BLaER1 treated with 17β-estradiol and CSF1 and Interleukin-3, amounts not matched to agents 10 nM and 100 nM (cell line): ENCODE data around the gene ADPRH.
"Not testable (repeated sequence)": the region's sequence is repeated elsewhere in the genome, so short reads cannot be mapped to it uniquely, and the experiment has no call there.

Experiments
- H3K27ac ChIP-seq, 11 experiments: shearing (Covaris generic); formaldehyde crosslinking; 2 replicates each; pipeline ENCODE4 v1.8.1; 2022
- H3K27me3 ChIP-seq, 11 experiments: shearing (Covaris generic); formaldehyde crosslinking; 2 replicates each; pipeline ENCODE4 v1.8.1; 2022
- H3K36me3 ChIP-seq, 11 experiments: shearing (Covaris generic); formaldehyde crosslinking; 2 replicates each; pipeline ENCODE4 v1.8.1; 2022
- H3K4me1 ChIP-seq, 10 experiments: shearing (Covaris generic); formaldehyde crosslinking; 2 replicates each; pipeline ENCODE4 v1.8.1; 2022
- H3K4me2 ChIP-seq, 11 experiments: shearing (Covaris generic); formaldehyde crosslinking; 2 replicates each; pipeline ENCODE4 v1.8.1; 2022
- H3K4me3 ChIP-seq, 10 experiments: shearing (Covaris generic); formaldehyde crosslinking; 2 replicates each; pipeline ENCODE4 v1.8.1; 2022
- H3K9ac ChIP-seq, 11 experiments: shearing (Covaris generic); formaldehyde crosslinking; 2 replicates each; pipeline ENCODE4 v1.8.1; 2022
- H3K9me3 ChIP-seq, 11 experiments: shearing (Covaris generic); formaldehyde crosslinking; replicated peaks in 1 of 11; 2 replicates each; pipeline ENCODE4 v1.8.1; 2022
- H4K20me1 ChIP-seq, 11 experiments: shearing (Covaris generic); formaldehyde crosslinking; 2 replicates each; pipeline ENCODE4 v1.8.1; 2022
- Cebpa-rat ChIP-seq, 11 experiments: shearing (Covaris generic); IDR thresholded peaks; 2 replicates each; pipeline ENCODE4 v1.8.1; 2022

The ADPRH gene

DNA sequence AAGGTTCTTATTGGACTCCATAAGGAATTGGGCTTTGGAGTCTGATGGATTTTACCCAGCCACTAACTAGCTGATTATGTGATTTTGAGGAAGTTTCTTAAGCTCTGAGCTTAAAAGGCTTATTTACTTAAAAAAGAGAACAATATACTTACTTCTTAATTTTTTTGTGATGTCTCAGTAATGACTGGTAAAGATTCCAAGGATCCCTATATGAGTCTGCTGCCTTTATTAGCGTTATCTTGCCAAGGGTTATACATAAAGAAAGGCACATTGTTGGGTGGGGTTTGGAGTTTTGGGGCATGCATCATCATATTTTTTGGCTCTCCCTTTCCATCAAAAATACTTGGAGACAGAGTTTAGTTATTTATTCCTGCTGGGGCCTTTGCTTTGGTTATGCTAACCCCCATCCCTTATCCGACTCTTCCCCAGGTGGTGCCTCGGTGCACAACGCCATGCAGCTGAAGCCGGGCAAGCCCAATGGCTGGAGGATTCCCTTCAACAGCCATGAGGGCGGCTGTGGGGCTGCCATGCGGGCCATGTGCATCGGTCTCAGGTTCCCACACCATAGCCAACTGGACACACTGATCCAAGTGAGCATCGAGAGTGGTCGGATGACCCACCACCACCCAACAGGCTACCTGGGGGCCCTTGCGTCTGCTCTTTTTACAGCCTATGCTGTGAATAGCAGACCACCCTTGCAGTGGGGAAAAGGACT, 6.7 kb downstream of the ADPRH start:
- peak overlapping the region in 3 of 11 experiments; percentile 23 to 75 (median 68); a peak in 5 of 22 replicates for H3K27ac ChIP-seq
- no peaks in the 10 kb centered on the region for H4K20me1 ChIP-seq
- H3K4me1 ChIP-seq = peaks cover 13 to 79% (median 24%) of the 10 kb centered on the region in 10 experiments
- H3K4me3 ChIP-seq = no peak overlapping the region
- H3K27me3 ChIP-seq = peaks cover 0 to 7% (median 0%) of the 10 kb centered on the region in 11 experiments; a peak in 3 of 22 replicates
- H3K36me3 ChIP-seq = peaks cover 0 to 5% (median 0%) of the 10 kb centered on the region in 11 experiments; a peak in 1 of 22 replicates
- peaks cover 8 to 16% (median 12%) of the 10 kb centered on the region in 11 experiments; a peak in 21 of 22 replicates for H3K9me3 ChIP-seq
- peak overlapping the region in 1 of 11 experiments; percentile 60; a peak in 1 of 22 replicates for H3K9ac ChIP-seq
- no peak for TF ChIP-seq Cebpa-rat (IDR thresholded peaks at IDR 0.05)
- H3K4me2 ChIP-seq = peak overlapping the region in 3 of 11 experiments; percentile 89 to 96 (median 89); a peak in 6 of 22 replicates

DNA sequence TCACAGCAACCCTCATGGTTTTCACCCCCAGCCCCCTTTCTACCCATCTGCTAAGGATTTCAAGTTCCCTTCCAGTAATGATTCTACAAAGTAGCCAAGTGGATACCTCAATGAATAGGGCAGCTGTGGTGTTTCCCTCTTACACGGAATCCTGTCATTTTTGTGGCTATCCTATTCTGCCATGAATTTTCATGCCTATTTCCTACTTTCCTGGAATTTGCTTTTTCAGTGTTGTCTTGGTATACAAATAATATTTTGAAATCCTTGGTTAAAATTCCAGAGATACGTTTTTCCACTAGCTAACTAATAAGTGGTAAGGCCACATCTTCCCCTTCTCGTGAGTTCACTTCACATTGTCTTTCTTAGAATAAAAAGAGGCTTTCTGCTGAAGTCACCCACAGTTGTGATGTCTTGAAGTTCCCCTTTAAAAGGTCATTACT, 7.5 kb downstream of the ADPRH start:
- H3K27me3 ChIP-seq = no peaks in the 10 kb centered on the region
- H3K4me3 ChIP-seq = no peak overlapping the region
- H3K27ac ChIP-seq = peak overlapping the region in 3 of 11 experiments; percentile 68 to 75 (median 72); a peak in 4 of 22 replicates

GRCh38 chr3:119588112-119588511, 8.8 kb downstream of the ADPRH start:
- Histone ChIP-seq H3K9ac (peak overlapping the region in 3 of 11 experiments; percentile 53 to 60 (median 53); a peak in 5 of 22 replicates), H3K4me1 (peaks cover 13 to 62% (median 24%) of the 10 kb centered on the region in 10 experiments), H3K4me2 (peak overlapping the region; percentile 47 to 96 (median 69)), H3K27ac (peak overlapping the region in 7 of 11 experiments; percentile 26 to 75 (median 67); a peak in 13 of 22 replicates), H3K9me3 (peaks cover 12 to 23% (median 18%) of the 10 kb centered on the region in 11 experiments; a peak in 21 of 22 replicates), H3K27me3 (no peaks in the 10 kb centered on the region), H3K4me3 (no peak overlapping the region; a peak in 1 of 20 replicates), H4K20me1 (no peaks in the 10 kb centered on the region), H3K36me3 (peaks cover 0 to 5% (median 0%) of the 10 kb centered on the region in 11 experiments; a peak in 1 of 22 replicates)
- no peak for TF ChIP-seq Cebpa-rat (IDR thresholded peaks at IDR 0.05)

More for the DNA sequence above, 7.5 kb downstream of the ADPRH start:
- Histone ChIP-seq H3K4me1 (peaks cover 13 to 75% (median 24%) of the 10 kb centered on the region in 10 experiments), H3K9me3 (peaks cover 12 to 23% (median 17%) of the 10 kb centered on the region in 11 experiments; a peak in 21 of 22 replicates), H4K20me1 (no peaks in the 10 kb centered on the region), H3K36me3 (peaks cover 0 to 5% (median 0%) of the 10 kb centered on the region in 11 experiments; a peak in 1 of 22 replicates), H3K4me2 (peak overlapping the region in 4 of 11 experiments; percentile 78 to 96 (median 89); a peak in 7 of 22 replicates), H3K9ac (peak overlapping the region in 1 of 11 experiments; percentile 60; a peak in 1 of 22 replicates)
- no peak for TF ChIP-seq Cebpa-rat (IDR thresholded peaks at IDR 0.05)

DNA sequence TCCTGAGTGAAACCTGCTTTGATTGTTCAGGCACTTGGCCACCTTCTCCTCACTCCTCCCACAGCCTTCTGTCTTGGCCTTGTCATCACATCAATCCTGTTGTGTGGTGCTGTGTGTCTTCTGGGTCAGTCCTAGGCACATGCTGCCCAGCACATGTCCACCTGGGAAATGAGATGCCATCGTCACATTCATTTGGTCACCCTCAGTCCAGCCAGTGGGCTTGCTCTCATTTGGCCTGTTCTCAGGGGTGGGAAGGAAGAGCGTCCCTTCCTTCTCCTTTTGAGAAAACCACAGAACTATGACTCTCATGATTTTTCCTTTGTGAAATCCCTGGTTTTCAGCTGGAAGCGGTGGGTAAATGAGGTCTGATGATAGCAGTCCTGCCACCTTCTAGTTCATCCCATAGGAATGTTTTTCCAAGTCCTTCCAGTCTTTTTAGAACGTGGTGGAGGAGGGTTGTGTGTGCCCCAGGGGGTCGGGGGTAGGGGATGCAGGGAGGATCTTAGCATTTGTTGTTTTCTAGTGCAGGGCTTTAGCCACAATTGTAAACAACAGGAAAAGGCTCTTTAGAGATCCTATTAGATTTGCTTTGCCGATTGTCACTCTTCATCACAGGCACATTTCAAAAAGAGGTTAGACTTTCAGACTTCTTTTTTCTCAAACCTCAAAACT, 9.9 kb downstream of the ADPRH start:
- H3K27me3 ChIP-seq = no peaks in the 10 kb centered on the region
- no peak for TF ChIP-seq Cebpa-rat (IDR thresholded peaks at IDR 0.05)
- H3K4me1 ChIP-seq = peaks cover 13 to 62% (median 24%) of the 10 kb centered on the region in 10 experiments
- H3K4me2 ChIP-seq = peak overlapping the region in 9 of 11 experiments; percentile 0 to 96 (median 71); a peak in 15 of 22 replicates
- peak overlapping the region in 3 of 11 experiments; percentile 54 to 72 (median 60); a peak in 5 of 22 replicates for H3K27ac ChIP-seq
- no peaks in the 10 kb centered on the region for H4K20me1 ChIP-seq
- peaks cover 0 to 5% (median 0%) of the 10 kb centered on the region in 11 experiments; a peak in 1 of 22 replicates for H3K36me3 ChIP-seq
- H3K9ac ChIP-seq = peak overlapping the region in 3 of 11 experiments; percentile 14 to 47 (median 24); a peak in 4 of 22 replicates
- H3K9me3 ChIP-seq = peaks cover 12 to 23% (median 18%) of the 10 kb centered on the region in 11 experiments; a peak in 21 of 22 replicates
- peak overlapping the region in 2 of 10 experiments; percentile 2 to 15; a peak in 1 of 20 replicates for H3K4me3 ChIP-seq

GRCh38 chr3:119590706-119591105, 11.4 kb downstream of the ADPRH start:
- no peak for TF ChIP-seq Cebpa-rat (IDR thresholded peaks at IDR 0.05)
- Histone ChIP-seq H3K4me1 (peaks cover 13 to 55% (median 24%) of the 10 kb centered on the region in 10 experiments), H3K4me2 (peak overlapping the region in 2 of 11 experiments; percentile 89 to 96; a peak in 2 of 22 replicates), H3K27ac (no peak overlapping the region), H3K4me3 (no peak overlapping the region), H3K9ac (no peak overlapping the region), H3K9me3 (peaks cover 12 to 23% (median 18%) of the 10 kb centered on the region in 11 experiments; a peak in 21 of 22 replicates), H3K36me3 (peaks cover 0 to 5% (median 0%) of the 10 kb centered on the region in 11 experiments; a peak in 1 of 22 replicates), H4K20me1 (no peaks in the 10 kb centered on the region), H3K27me3 (no peaks in the 10 kb centered on the region)

DNA sequence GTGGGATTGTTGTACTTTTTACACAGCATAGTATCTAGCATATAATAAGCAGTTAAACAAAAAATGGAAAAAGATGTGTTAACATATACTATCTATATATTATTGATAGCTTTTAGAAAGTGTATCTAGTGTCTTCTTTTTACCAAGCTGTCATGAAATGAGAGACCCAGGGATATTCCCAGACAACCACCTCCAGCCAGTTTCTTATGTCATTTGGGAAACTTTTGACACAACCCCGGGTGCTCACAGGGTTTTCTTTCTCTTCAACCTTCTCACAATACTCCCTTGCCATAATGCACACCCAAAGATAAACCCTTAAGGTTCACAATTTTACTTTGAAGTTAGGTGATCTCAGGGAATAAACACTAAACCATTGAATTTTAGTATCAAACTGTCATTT, 13.6 kb downstream of the ADPRH start:
- peaks cover 0 to 5% (median 0%) of the 10 kb centered on the region in 11 experiments; a peak in 1 of 22 replicates for H3K36me3 ChIP-seq
- no peak overlapping the region for H3K4me2 ChIP-seq
- H3K9ac ChIP-seq = no peak overlapping the region
- no peaks in the 10 kb centered on the region for H4K20me1 ChIP-seq
- H3K27ac ChIP-seq = no peak overlapping the region
- no peak for TF ChIP-seq Cebpa-rat (IDR thresholded peaks at IDR 0.05)
- peaks cover 12 to 23% (median 18%) of the 10 kb centered on the region in 11 experiments; a peak in 21 of 22 replicates for H3K9me3 ChIP-seq
- no peak overlapping the region for H3K4me3 ChIP-seq
- no peaks in the 10 kb centered on the region for H3K27me3 ChIP-seq
- H3K4me1 ChIP-seq = peaks cover 8 to 55% (median 17%) of the 10 kb centered on the region in 10 experiments

- H3K4me2 ChIP-seq = no peak overlapping the region
- H3K4me1 ChIP-seq = peaks cover 0 to 44% (median 5%) of the 10 kb centered on the region in 10 experiments; a peak in 14 of 20 replicates
- H3K9me3 ChIP-seq = peaks cover 12 to 23% (median 18%) of the 10 kb centered on the region in 11 experiments; a peak in 21 of 22 replicates
- no peaks in the 10 kb centered on the region for H4K20me1 ChIP-seq
- H3K27ac ChIP-seq = no peak overlapping the region
- H3K27me3 ChIP-seq = no peaks in the 10 kb centered on the region
- H3K9ac ChIP-seq = no peak overlapping the region
- no peak overlapping the region for H3K4me3 ChIP-seq
- peaks cover 0 to 5% (median 0%) of the 10 kb centered on the region in 11 experiments; a peak in 1 of 22 replicates for H3K36me3 ChIP-seq
- TF ChIP-seq Cebpa-rat (IDR thresholded peaks at IDR 0.05) = no peak
These were observed 14.8 kb downstream of the ADPRH start for GRCh38 chr3:119594066-119594465.

DNA sequence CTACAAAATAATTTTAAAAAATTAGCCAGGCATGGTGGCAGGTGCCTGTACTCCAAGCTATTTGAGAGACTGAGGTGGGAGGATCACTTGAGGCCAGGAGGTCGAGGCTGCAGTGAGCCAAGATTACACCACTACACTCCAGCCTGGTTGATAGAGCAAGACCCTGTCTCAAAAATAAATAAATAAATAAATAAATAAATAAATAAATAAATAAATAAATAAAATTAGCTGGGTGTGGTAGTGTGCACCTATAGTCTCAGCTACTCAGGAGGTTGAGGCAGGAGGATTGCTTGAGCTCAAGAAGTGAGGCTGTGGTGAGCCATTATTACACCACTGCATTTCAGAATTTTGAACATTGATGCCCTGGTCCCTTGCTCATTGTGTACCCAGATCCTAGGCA, 15.6 kb downstream of the ADPRH start:
- not testable (repeated sequence) for H3K4me2 ChIP-seq, H3K9ac ChIP-seq, H4K20me1 ChIP-seq, H3K36me3 ChIP-seq, H3K27me3 ChIP-seq, H3K4me3 ChIP-seq, H3K27ac ChIP-seq
- peaks cover 12 to 21% (median 18%) of the 10 kb centered on the region in 11 experiments; a peak in 21 of 22 replicates for H3K9me3 ChIP-seq
- H3K4me1 ChIP-seq = peaks cover 0 to 36% (median 0%) of the 10 kb centered on the region in 10 experiments; a peak in 6 of 20 replicates
